ENCODE data around the gene CDH4. TPM values are rescaled to one million over a fixed set of nuclear protein-coding genes. Genes with fewer than 3 reads are reported as not detected.

The CDH4 gene
- total RNA-seq, 3 donors from 2014 or later (not counting 1 experiment from before 2014, with no cell fraction given): 0.18 TPM; not detected in 2

GRCh38 chr20:61940491-61940890, 688.4 kb downstream of the CDH4 start:
- Mint-ChIP-seq H3K27ac (no peak overlapping the region), H3K36me3 (no peaks in the 10 kb centered on the region), H3K4me3 (no peak overlapping the region), H3K27me3 (ENCODE audit: low read depth in 2 of 2) (no peaks in the 10 kb centered on the region), H3K4me1 (peaks cover 0 to 5% of the 10 kb centered on the region in 2 donors), H3K9me3 (no peaks in the 10 kb centered on the region)
- Histone ChIP-seq H3K4me3 (ENCODE audit: low read length) (no peak overlapping the region), H3K27ac (ENCODE audit: low read length) (no peak overlapping the region), H3K9me3 (ENCODE audit: control insufficient read depth, insufficient read depth, low read length) (no peaks in the 10 kb centered on the region), H3K27me3 (ENCODE audit: control insufficient read depth, insufficient read depth, low read length) (no peaks in the 10 kb centered on the region), H3K4me1 (ENCODE audit: control insufficient read depth, insufficient read depth, low read length) (no peaks in the 10 kb centered on the region), H3K36me3 (ENCODE audit: control insufficient read depth, insufficient read depth, low read length) (no peaks in the 10 kb centered on the region)
- ATAC-seq (no peak), DNase-seq (no peak)
- WGBS (ENCODE audit: insufficient coverage): 92% methylated on average over 17 of the region's 17 CpGs
- TF ChIP-seq, protein P1, sequence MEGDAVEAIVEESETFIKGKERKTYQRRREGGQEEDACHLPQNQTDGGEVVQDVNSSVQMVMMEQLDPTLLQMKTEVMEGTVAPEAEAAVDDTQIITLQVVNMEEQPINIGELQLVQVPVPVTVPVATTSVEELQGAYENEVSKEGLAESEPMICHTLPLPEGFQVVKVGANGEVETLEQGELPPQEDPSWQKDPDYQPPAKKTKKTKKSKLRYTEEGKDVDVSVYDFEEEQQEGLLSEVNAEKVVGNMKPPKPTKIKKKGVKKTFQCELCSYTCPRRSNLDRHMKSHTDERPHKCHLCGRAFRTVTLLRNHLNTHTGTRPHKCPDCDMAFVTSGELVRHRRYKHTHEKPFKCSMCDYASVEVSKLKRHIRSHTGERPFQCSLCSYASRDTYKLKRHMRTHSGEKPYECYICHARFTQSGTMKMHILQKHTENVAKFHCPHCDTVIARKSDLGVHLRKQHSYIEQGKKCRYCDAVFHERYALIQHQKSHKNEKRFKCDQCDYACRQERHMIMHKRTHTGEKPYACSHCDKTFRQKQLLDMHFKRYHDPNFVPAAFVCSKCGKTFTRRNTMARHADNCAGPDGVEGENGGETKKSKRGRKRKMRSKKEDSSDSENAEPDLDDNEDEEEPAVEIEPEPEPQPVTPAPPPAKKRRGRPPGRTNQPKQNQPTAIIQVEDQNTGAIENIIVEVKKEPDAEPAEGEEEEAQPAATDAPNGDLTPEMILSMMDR (IDR thresholded peaks at IDR 0.05): no peak
- intact Hi-C loops (cut with micrococcal nuclease): no loop called here

DNA sequence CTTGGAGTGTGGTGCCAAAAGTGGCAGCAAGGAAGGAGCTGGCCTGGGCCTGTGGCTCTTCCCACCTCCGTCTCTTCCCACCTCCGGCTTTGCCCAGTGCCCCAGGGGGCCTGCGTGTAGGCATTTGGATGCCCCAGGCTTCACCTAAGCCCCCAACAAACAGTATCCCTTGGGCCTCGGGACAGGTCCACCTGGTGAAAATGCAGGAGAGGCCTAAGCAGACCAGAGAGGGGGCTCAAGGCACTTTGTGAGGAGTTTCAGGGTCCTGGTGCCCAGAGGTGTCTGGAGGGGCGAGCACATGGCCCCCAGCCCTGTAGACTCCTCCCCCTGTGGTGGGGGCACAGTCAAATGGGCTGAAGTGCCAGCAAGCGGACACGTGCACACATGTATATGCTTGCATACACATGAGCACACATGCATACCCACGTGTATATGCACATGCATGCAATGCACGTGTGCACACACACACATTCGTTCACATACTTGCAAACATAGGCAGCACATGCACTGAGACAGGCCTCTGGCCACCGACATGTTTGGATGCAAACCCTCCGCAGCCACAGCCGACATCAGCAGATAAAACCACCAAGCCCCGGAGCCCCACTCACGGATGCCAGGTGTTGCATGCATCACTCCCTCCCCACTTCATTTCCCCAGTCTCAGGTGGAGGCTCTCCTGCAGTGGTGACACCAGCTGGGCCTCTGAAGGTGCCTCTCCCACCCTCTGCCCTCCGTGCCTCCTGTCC, 689.1 kb downstream of the CDH4 start:
- no peak overlapping the region for H3K4me3 Mint-ChIP-seq
- 86% methylated on average over 16 of the region's 16 CpGs for WGBS (ENCODE audit: insufficient coverage)
- no peaks in the 10 kb centered on the region for H3K36me3 Mint-ChIP-seq
- Histone ChIP-seq H3K4me3 (ENCODE audit: low read length) (no peak overlapping the region), H3K4me1 (ENCODE audit: control insufficient read depth, insufficient read depth, low read length) (no peaks in the 10 kb centered on the region), H3K36me3 (ENCODE audit: control insufficient read depth, insufficient read depth, low read length) (no peaks in the 10 kb centered on the region), H3K27me3 (ENCODE audit: control insufficient read depth, insufficient read depth, low read length) (no peaks in the 10 kb centered on the region), H3K9me3 (ENCODE audit: control insufficient read depth, insufficient read depth, low read length) (no peaks in the 10 kb centered on the region), H3K27ac (ENCODE audit: low read length) (no peak overlapping the region)
- H3K27ac Mint-ChIP-seq: no peak overlapping the region
- H3K27me3 Mint-ChIP-seq (ENCODE audit: low read depth in 2 of 2): no peaks in the 10 kb centered on the region
- intact Hi-C loops (cut with micrococcal nuclease): no loop called here
- no peak for DNase-seq
- TF ChIP-seq, protein P1 (IDR thresholded peaks at IDR 0.05): no peak
- H3K4me1 Mint-ChIP-seq: peaks cover 0 to 5% of the 10 kb centered on the region in 2 donors
- no peak for ATAC-seq
- H3K9me3 Mint-ChIP-seq: no peaks in the 10 kb centered on the region

DNA sequence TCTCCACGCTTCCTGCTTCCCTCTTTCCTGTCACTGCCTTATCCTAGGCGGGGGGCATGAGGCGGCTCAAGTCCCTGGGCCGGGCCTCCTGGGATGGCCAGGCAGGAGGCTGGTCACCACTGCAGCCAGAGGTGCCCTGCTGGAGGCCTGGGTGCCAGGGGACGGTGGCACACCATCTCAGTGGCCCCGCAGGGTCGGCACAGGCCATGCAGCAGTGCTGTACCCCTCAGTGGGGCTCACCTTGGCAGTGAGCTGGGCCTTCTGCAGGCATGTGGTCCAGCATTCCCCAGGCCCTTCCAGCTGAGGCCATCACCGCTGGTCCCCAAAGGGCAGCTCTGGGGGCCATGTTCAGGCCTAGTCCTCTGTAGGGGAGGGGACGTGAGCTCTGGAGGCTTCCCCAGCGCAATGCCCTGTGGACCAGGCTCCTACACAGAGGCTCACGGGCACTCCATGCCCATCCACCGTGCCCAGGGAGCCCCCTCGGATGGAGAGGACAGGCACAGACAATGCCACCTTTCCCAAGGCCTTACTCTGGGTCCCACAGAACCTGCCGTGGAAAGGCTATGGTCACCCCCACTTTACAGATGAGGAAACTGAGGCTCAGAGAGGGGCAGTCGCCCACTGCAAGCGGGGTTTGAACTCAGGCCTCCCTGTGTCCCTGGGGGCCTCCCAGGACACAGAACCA, 689.8 kb downstream of the CDH4 start:
- intact Hi-C loops (cut with micrococcal nuclease): no loop called here
- Histone ChIP-seq H3K36me3 (ENCODE audit: control insufficient read depth, insufficient read depth, low read length) (no peaks in the 10 kb centered on the region), H3K27ac (ENCODE audit: low read length) (no peak overlapping the region), H3K9me3 (ENCODE audit: control insufficient read depth, insufficient read depth, low read length) (no peaks in the 10 kb centered on the region), H3K4me3 (ENCODE audit: low read length) (no peak overlapping the region), H3K4me1 (ENCODE audit: control insufficient read depth, insufficient read depth, low read length) (no peaks in the 10 kb centered on the region), H3K27me3 (ENCODE audit: control insufficient read depth, insufficient read depth, low read length) (no peaks in the 10 kb centered on the region)
- Mint-ChIP-seq H3K9me3 (no peaks in the 10 kb centered on the region), H3K4me1 (no peaks in the 10 kb centered on the region), H3K27ac (no peak overlapping the region), H3K4me3 (no peak overlapping the region), H3K27me3 (ENCODE audit: low read depth in 2 of 2) (no peaks in the 10 kb centered on the region), H3K36me3 (no peaks in the 10 kb centered on the region)
- ATAC-seq: no peak
- 88% methylated on average over 16 of the region's 16 CpGs for WGBS (ENCODE audit: insufficient coverage)
- no peak for DNase-seq
- TF ChIP-seq, protein P1 (IDR thresholded peaks at IDR 0.05): no peak
